Left cardiac atrium (tissue), 4 donors: ENCODE measurements around the gene ARMC9. TPM values are rescaled to one million over a fixed set of nuclear protein-coding genes. Genes with fewer than 3 reads are reported as not detected.
A peak's percentile ranks its signal among the peaks of the same experiment; 100 is the strongest.
"Not testable (repeated sequence)": the region's sequence is repeated elsewhere in the genome, so short reads cannot be mapped to it uniquely, and the experiment has no call there.

Experiments used
- ATAC-seq, 2 donors: fragments of 200-7000 bp; cut with Tn5 transposase; one replicate each; pipeline ENCODE4 v1.9.1; 2020; ENCODE audit warnings: mild to moderate bottlenecking in 2 of 2, moderate library complexity in 2 of 2
- DNase-seq: peaks from one replicate; pipeline ENCODE4 v3.0.0-alpha.2; 2020
- intact Hi-C, 2 donors: fragments of 100-400 bp; cut with DNase I; formaldehyde crosslinking; loops; one replicate each; pipeline versions ENCODE4 v1.14.1 to v1.15.1; 2022 to 2023
- total RNA-seq, 2 donors: library from RNA; stranded (reverse); fragmentation: NEBNext Ultra II Directional; extraction: Animal tissue kit (Norgen Biotek cat#: 25700); gene quantifications; one replicate each; pipeline ENCODE4 v1.2.1, GENCODE V29; 2021
- donor health status: DM: no; HTN: yes; CAD: no.
- donor health status: DM: no; HTN: yes; CAD: no; lungs with severe emphysema.
- donor health status: DM: yes; HTN: yes; CAD: no.
- donor health status: Dilated cardiomyopathy.

Gene ARMC9
- total RNA-seq, 2 donors from 2014 or later: 3.0 to 5.9 TPM

DNA sequence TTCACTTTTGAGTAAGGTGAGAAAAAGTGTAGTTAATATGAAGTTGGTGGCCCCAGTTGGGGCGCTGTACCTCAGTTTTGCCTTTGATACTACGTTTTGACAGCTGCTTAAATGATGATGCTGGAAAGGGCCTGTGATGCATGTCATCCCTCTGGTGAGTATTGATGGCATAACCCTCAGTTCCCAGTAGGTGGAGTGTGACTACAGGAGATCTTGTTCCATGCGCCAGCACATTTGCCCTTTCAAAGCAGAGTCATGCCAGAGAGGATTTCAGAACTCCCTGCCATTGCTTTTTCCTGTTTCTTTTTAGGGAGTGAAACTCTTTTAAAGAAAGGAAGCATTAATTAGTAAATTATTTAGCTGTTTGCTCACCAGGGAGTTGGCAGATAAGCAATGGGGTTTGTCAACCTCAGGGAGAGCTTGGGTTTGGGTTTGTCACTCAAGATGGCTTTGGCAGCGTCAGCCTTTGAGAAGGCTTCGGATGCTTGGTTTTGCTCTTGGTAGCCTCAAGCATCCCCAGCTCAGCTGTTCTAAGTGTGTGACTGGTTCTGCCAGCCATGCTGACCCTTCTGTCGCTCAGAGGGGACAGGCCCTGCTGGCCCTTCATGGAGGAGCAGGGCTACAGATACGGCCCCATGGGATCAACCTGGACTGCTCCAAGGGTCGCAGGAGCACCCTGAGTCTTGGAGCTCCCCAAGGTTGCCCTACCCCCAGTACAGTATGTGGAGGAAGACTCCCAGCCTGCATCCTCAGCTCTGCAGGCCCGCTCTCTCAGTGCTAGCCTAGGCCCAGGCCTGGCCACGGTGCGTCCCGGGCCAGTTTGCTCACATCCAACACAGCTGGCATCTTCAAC lies 29.1 kb downstream of the ARMC9 start:
- ATAC-seq (peak; percentile 96 to 97), DNase-seq (peak; percentile 54)
- intact Hi-C loops: loop anchor here (2.0 to 5.0 kb wide), 4 partner anchors 70 to 225 kb away; no protein-coding TSS in a partner anchor

DNA sequence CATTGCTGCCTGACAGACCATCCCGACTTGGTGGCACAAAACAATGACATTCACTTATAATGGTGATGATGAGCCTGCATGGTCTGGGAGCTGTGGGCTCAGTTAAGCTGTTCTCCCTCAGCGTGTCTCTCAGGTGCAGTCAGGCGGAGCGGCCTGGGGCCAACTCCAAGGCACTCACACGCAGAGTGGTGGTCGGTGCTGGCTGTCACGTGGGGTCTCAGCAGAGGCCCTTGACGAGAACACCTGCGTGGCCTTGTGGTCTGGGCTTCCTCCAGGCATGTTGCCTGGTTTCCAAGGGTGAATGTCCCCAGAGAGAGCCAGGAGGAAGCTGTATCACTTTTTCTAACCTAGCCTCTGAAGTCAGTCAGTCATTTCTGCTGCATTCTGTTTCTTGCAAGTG lies 29.8 kb downstream of the ARMC9 start:
- intact Hi-C loops: loop anchor here (5.0 kb wide), 3 partner anchors 69 to 224 kb away; no protein-coding TSS in a partner anchor
- peak in 1 of 2 donors; percentile 14 for ATAC-seq
- DNase-seq: no peak

DNA sequence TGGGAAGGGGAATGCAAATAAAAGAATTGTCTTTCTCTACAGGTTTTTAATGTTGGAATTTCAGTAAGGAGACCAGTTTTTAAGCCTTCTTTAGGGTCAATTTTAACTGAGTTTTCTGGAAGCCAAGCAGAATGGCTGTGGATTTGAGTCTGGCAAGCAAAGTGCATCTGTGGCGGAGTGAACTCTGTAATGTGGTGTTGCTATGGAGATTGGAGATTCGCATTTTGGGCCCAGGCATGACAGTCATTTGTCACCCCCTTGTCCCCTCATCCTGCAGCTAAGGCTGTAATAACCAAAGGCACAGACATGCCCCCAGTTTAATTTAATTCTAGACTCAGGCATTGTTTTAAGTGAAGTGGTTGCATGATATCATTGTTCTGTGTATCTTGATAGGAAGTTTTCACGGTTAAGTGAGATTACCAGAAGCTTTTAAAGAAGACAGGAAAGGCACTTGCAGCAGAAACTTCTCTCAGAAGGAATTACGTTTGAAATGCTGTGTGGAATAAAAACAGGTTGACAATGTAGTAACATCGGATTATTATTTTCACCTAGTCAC lies 30.6 kb downstream of the ARMC9 start:
- DNase-seq: no peak
- intact Hi-C loops: loop anchor here (5.0 kb wide), 3 partner anchors 68 to 223 kb away; no protein-coding TSS in a partner anchor
- ATAC-seq: no peak

DNA sequence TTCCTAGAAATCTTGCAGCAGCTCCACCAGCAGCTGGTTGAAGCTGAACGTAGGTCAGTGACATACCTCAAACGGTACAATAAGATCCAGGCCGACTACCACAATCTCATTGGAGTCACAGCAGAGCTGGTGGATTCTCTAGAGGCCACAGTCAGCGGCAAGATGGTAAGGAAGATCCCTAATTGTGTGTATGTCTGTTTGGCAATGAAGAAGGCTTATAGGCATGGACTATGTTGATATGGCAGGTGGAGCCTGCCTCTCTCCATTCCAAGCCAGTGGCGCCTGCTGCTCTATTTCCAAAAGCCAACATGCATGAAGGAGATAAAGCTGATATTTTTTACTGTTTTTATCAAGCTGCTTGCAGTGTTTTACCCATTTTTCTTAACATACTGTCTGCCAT lies 36.8 kb downstream of the ARMC9 start:
- DNase-seq: no peak
- no peak for ATAC-seq
- intact Hi-C loops: no loop called here

GRCh38 chr2:231238689-231239088 lies 40.3 kb downstream of the ARMC9 start:
- intact Hi-C loops: no loop called here
- ATAC-seq: no peak
- no peak for DNase-seq

GRCh38 chr2:231239751-231240150 lies 41.3 kb downstream of the ARMC9 start:
- intact Hi-C loops: no loop called here
- no peak for ATAC-seq
- no peak for DNase-seq

DNA sequence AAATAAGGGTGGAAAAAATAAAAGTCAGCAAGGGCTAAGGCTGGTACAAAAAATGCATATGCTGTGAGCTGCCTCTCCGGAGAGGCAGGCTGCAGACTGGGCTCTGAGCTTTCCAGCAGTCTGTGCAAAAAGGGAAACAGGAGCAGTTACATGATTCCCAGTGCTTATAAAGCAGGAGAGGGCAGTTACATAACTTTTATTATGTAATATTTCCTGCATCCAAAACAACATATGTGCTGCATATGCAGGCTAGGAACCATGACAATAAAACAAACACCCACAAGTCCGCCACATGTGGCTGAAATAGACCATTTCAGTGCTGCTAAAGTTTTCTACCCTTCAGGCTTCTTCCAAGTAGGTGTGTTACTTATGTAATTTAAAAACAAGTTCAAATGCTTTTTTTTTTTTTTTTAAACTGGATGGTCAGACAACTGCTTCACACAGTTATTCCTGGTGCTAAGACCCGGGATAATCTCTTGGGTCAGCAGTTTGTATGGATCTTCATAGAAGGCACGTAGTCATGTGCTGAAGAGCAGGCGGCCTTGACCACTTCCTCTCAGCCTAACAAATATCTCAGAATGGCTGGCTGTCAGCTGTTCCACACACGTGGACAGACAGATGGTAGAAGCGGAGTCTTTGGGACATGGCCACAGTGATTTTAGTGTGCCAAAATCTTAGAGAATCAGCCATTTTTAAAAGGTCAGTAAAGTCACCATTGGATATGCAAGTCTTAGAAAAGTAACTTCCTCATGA lies 43.5 kb downstream of the ARMC9 start:
- intact Hi-C loops: no loop called here
- DNase-seq (peak; percentile 28), ATAC-seq (peak in 1 of 2 donors; percentile 82)

- DNase-seq: no peak
- intact Hi-C loops: no loop called here
- ATAC-seq: no peak
Observed at GRCh38 chr2:231243866-231244265, 45.4 kb downstream of the ARMC9 start.

GRCh38 chr2:231244382-231245248 lies 46.2 kb downstream of the ARMC9 start:
- DNase-seq: no peak
- intact Hi-C loops: no loop called here
- no peak for ATAC-seq

GRCh38 chr2:231245249-231246094 lies 47.0 kb downstream of the ARMC9 start:
- intact Hi-C loops: no loop called here
- DNase-seq: no peak
- peak in 1 of 2 donors; percentile 22 for ATAC-seq

- intact Hi-C loops: no loop called here
- DNase-seq: no peak
- no peak for ATAC-seq
Observed at GRCh38 chr2:231246171-231246842, 47.9 kb downstream of the ARMC9 start.

GRCh38 chr2:231250146-231250545 lies 51.7 kb downstream of the ARMC9 start:
- intact Hi-C loops: no loop called here
- no peak for DNase-seq
- no peak for ATAC-seq

GRCh38 chr2:231250698-231251097 lies 52.3 kb downstream of the ARMC9 start:
- DNase-seq (no peak), ATAC-seq (no peak)
- intact Hi-C loops: no loop called here

DNA sequence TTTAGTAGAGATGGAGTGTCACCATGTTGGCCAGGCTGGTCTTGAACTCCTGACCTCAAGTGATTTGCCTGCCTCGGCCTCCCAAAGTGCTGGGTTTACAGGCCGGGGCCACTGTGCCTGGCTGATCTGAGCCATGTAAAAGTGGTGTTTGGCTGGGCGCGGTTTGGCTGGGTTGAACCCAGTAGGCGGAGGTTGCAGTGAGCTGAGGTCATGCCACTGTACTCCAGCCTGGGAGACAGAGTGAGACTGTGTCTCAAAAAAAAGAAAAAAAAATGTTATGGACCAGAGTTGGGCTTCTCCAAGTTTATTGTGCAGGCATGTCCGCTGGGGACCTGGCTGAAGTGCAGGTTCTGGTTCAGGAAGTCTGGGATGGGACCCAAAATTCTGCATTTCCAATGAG lies 54.9 kb downstream of the ARMC9 start:
- DNase-seq, intact Hi-C loops, ATAC-seq: not testable (repeated sequence)

- intact Hi-C loops: no loop called here
- no peak for DNase-seq
Observed at GRCh38 chr2:231256494-231256893, 58.1 kb downstream of the ARMC9 start.

DNA sequence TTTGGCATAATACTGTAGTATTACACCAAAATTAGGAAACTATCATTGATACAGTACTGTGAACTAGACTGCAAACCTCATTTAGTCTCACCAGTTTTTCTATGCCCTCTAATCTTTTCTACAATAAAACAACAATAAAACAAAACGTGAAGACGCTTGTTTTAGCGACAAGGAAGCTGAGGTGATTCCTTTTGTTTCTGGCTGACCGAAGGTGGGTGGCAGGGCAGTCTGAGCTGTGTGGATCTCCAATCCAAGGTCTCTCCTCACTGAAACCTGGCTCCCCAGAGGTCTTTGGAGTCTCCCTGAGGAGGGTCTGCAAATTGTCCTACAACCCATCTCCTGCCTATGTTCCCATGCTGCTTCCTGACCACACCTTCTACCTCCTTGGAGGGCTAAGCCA lies 59.3 kb downstream of the ARMC9 start:
- ATAC-seq: no peak

More at GRCh38 chr2:231256494-231256893, 58.1 kb downstream of the ARMC9 start:
- ATAC-seq: no peak

GRCh38 chr2:231258701-231259100 lies 60.3 kb downstream of the ARMC9 start:
- ATAC-seq (no peak), DNase-seq (no peak)
- intact Hi-C loops: no loop called here

More for the DNA sequence above, 59.3 kb downstream of the ARMC9 start:
- intact Hi-C loops: no loop called here
- no peak for DNase-seq
